ENCODE data around the gene ZNF268.

DNA sequence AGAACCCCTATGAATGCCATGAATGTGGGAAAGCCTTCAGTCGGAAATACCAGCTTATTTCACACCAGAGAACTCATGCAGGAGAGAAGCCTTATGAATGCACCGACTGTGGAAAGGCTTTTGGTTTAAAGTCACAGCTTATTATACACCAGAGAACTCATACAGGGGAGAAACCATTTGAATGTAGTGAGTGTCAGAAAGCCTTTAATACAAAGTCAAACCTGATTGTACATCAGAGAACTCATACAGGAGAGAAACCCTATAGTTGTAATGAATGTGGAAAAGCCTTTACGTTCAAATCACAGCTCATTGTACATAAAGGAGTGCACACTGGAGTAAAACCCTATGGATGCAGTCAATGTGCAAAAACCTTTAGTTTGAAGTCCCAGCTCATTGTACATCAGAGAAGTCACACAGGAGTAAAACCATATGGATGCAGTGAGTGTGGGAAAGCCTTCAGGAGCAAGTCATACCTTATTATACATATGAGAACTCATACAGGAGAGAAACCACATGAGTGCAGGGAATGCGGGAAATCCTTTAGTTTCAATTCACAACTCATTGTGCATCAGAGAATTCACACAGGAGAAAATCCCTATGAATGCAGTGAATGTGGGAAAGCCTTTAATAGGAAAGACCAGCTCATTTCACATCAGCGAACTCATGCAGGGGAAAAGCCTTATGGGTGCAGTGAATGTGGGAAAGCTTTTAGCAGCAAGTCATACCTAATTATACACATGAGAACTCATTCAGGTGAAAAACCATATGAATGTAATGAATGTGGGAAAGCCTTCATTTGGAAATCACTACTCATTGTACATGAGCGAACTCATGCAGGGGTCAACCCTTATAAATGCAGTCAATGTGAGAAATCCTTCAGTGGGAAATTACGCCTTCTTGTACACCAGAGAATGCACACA, 22.3 kb downstream of the ZNF268 start:
- TF ChIP-seq, protein P1, sequence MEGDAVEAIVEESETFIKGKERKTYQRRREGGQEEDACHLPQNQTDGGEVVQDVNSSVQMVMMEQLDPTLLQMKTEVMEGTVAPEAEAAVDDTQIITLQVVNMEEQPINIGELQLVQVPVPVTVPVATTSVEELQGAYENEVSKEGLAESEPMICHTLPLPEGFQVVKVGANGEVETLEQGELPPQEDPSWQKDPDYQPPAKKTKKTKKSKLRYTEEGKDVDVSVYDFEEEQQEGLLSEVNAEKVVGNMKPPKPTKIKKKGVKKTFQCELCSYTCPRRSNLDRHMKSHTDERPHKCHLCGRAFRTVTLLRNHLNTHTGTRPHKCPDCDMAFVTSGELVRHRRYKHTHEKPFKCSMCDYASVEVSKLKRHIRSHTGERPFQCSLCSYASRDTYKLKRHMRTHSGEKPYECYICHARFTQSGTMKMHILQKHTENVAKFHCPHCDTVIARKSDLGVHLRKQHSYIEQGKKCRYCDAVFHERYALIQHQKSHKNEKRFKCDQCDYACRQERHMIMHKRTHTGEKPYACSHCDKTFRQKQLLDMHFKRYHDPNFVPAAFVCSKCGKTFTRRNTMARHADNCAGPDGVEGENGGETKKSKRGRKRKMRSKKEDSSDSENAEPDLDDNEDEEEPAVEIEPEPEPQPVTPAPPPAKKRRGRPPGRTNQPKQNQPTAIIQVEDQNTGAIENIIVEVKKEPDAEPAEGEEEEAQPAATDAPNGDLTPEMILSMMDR (IDR thresholded peaks at IDR 0.05; ENCODE audit: low read depth, low read length): no peak
- no peak for TF ChIP-seq EZH2phosphoT487 (IDR thresholded peaks at IDR 0.05; ENCODE audit: low read depth)
